Measurements from ENCODE around the gene TBC1D2.

The TBC1D2 gene

DNA sequence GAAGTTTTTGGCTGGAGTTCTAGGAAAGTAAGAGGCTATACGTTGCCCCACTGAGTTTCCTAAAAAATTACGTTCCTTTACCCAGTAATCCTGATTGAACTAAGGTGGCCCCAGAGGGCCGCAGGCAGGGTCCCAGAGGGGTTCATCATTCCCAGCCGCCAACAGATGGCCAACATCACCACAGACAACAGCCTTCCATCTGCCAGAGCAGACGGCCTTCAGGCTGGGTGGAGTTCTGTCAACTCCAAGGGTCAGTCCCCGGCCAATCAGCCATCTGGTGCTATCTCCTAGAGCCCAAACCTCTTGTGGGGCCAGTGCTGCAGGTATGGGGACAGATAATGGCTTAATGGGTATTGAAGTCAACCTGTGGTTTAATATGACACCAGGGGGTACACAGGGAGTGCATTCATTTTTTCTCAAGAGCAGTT, 30.4 kb downstream of the TBC1D2 start:
- no peak overlapping the region for H2BK5ac ChIP-seq (ENCODE audit: low read length)
- no peak overlapping the region for H4K8ac ChIP-seq (ENCODE audit: low read depth, low read length)
- H3K27ac ChIP-seq (ENCODE audit: low read depth, low read length) = no peak overlapping the region
- peaks cover 4% of the 10 kb centered on the region for H3K36me3 ChIP-seq (ENCODE audit: control insufficient read depth, insufficient read depth, low read length)
- H2BK120ac ChIP-seq (ENCODE audit: low read depth, low read length) = no peak overlapping the region
- H3K27me3 ChIP-seq (ENCODE audit: insufficient read depth, low read length, poor library complexity) = no peaks in the 10 kb centered on the region
- H3K56ac ChIP-seq (ENCODE audit: low read length) = no peak overlapping the region
- no peak for DNase-seq
- no peak overlapping the region for H3K4me2 ChIP-seq (ENCODE audit: low read length)
- H3K79me2 ChIP-seq (ENCODE audit: control insufficient read depth, insufficient read depth, low read length) = no peaks in the 10 kb centered on the region
- H3K4me3 ChIP-seq (ENCODE audit: low read length) = no peak overlapping the region
- H3K4me1 ChIP-seq (ENCODE audit: control insufficient read depth, low read depth, low read length) = no peaks in the 10 kb centered on the region
- no peak overlapping the region for H3K9ac ChIP-seq (ENCODE audit: low read length)
- no peak overlapping the region for H3K18ac ChIP-seq (ENCODE audit: low read length)
- no peak overlapping the region for H3K23ac ChIP-seq (ENCODE audit: low read length)
- H4K5ac ChIP-seq (ENCODE audit: low read length) = no peak overlapping the region
- no peak overlapping the region for H2AK5ac ChIP-seq (ENCODE audit: low read length)
- WGBS (ENCODE audit: extremely low coverage, insufficient coverage, low lambda C conversion rate) = no CpG with 5 or more reads among the region's 6 CpGs
- no peak overlapping the region for H3K4ac ChIP-seq (ENCODE audit: low read depth, low read length)
- H2BK15ac ChIP-seq (replicated peaks; ENCODE audit: low read depth) = no peak overlapping the region
- no peaks in the 10 kb centered on the region for H3K79me1 ChIP-seq (ENCODE audit: low read length)

DNA sequence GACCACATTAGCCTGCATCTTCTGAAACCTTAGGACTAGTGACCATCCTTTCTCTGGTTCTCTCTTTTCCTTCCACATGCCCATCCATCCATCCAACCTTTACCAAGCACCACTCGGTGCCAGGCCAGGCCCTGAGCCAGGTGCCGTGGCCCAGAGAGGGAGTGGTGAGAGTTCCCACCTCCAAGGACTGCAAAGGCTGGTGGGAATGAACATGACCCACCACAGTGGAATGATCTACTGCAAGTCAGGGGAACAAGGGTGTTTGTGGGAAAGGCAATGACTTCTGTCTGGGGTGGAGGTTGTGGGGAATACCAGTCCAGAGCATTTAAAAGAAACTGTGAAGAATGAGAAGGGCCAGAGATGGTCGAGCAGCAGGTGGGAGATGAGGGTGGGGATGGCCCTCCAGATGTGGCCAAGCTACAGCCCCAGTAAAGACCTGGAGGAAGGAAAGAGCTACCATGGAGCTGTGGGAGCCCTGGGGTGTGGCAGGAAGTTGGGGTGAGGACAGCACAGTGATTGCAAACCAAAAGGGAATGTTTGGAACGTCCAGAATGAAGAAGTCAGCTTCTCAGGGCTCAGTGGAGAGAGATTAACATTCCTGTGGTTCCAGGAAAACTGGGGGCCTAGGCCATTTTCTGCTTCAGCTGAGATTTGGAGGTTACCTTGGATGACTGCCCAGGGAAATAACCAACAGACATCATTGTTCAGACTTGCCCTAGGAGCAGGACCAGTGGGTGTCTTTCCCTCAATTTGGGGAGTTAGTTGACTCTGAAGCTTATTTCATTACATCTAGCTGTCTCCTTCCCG, 32.4 kb downstream of the TBC1D2 start:
- H3K4me1 ChIP-seq (ENCODE audit: control insufficient read depth, low read depth, low read length) = no peaks in the 10 kb centered on the region
- no peak overlapping the region for H4K5ac ChIP-seq (ENCODE audit: low read length)
- no CpG with 5 or more reads among the region's 5 CpGs for WGBS (ENCODE audit: extremely low coverage, insufficient coverage, low lambda C conversion rate)
- no peak overlapping the region for H4K8ac ChIP-seq (ENCODE audit: low read depth, low read length)
- no peaks in the 10 kb centered on the region for H3K79me2 ChIP-seq (ENCODE audit: control insufficient read depth, insufficient read depth, low read length)
- peak overlapping the region; percentile 24 for H3K27ac ChIP-seq (ENCODE audit: low read depth, low read length)
- no peak overlapping the region for H3K9ac ChIP-seq (ENCODE audit: low read length)
- H2BK15ac ChIP-seq (replicated peaks; ENCODE audit: low read depth) = no peak overlapping the region
- H3K27me3 ChIP-seq (ENCODE audit: insufficient read depth, low read length, poor library complexity) = no peaks in the 10 kb centered on the region
- peak; percentile 63 for DNase-seq
- no peak overlapping the region for H2AK5ac ChIP-seq (ENCODE audit: low read length)
- H3K56ac ChIP-seq (ENCODE audit: low read length) = no peak overlapping the region
- H3K18ac ChIP-seq (ENCODE audit: low read length) = no peak overlapping the region
- H3K36me3 ChIP-seq (ENCODE audit: control insufficient read depth, insufficient read depth, low read length) = no peaks in the 10 kb centered on the region
- no peak overlapping the region for H2BK120ac ChIP-seq (ENCODE audit: low read depth, low read length)
- H3K23ac ChIP-seq (ENCODE audit: low read length) = peak overlapping the region; percentile 49
- H3K79me1 ChIP-seq (ENCODE audit: low read length) = no peaks in the 10 kb centered on the region
- no peak overlapping the region for H2BK5ac ChIP-seq (ENCODE audit: low read length)
- no peak overlapping the region for H3K4me3 ChIP-seq (ENCODE audit: low read length)
- H3K4ac ChIP-seq (ENCODE audit: low read depth, low read length) = no peak overlapping the region
- no peak overlapping the region for H3K4me2 ChIP-seq (ENCODE audit: low read length)

DNA sequence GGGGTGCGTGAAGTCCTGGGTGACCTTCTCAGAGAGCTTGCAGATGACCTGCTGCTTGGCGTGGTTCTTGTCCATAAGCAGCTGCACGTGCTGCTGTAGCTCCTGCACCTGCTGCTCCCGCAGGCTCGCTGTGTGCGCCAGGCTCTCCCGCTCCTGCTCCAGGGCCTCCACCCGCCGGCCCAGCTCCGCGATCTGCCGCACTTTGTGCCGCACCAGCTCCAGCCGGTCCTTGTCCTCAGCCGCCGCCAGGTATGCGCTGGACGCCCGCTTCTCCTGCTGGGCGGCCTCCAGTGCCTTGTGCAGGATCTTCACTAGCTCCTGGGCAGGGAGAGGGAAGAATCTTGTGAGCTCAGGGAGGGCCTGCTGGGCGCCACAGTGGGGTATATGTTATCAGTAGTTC, 34.5 kb downstream of the TBC1D2 start:
- H2BK5ac ChIP-seq (ENCODE audit: low read length) = no peak overlapping the region
- WGBS (ENCODE audit: extremely low coverage, insufficient coverage, low lambda C conversion rate) = no CpG with 5 or more reads among the region's 21 CpGs
- no peak overlapping the region for H3K27ac ChIP-seq (ENCODE audit: low read depth, low read length)
- H3K9ac ChIP-seq (ENCODE audit: low read length) = no peak overlapping the region
- H2BK120ac ChIP-seq (ENCODE audit: low read depth, low read length) = no peak overlapping the region
- H3K4me1 ChIP-seq (ENCODE audit: control insufficient read depth, low read depth, low read length) = no peaks in the 10 kb centered on the region
- no peaks in the 10 kb centered on the region for H3K79me2 ChIP-seq (ENCODE audit: control insufficient read depth, insufficient read depth, low read length)
- DNase-seq = no peak
- no peak overlapping the region for H2AK5ac ChIP-seq (ENCODE audit: low read length)
- H3K79me1 ChIP-seq (ENCODE audit: low read length) = no peaks in the 10 kb centered on the region
- H3K18ac ChIP-seq (ENCODE audit: low read length) = no peak overlapping the region
- H3K36me3 ChIP-seq (ENCODE audit: control insufficient read depth, insufficient read depth, low read length) = no peaks in the 10 kb centered on the region
- H3K4ac ChIP-seq (ENCODE audit: low read depth, low read length) = no peak overlapping the region
- no peaks in the 10 kb centered on the region for H3K27me3 ChIP-seq (ENCODE audit: insufficient read depth, low read length, poor library complexity)
- no peak overlapping the region for H4K5ac ChIP-seq (ENCODE audit: low read length)
- no peak overlapping the region for H3K23ac ChIP-seq (ENCODE audit: low read length)
- no peak overlapping the region for H3K4me2 ChIP-seq (ENCODE audit: low read length)
- H3K56ac ChIP-seq (ENCODE audit: low read length) = no peak overlapping the region
- no peak overlapping the region for H3K4me3 ChIP-seq (ENCODE audit: low read length)
- H4K8ac ChIP-seq (ENCODE audit: low read depth, low read length) = no peak overlapping the region
- H2BK15ac ChIP-seq (replicated peaks; ENCODE audit: low read depth) = no peak overlapping the region

DNA sequence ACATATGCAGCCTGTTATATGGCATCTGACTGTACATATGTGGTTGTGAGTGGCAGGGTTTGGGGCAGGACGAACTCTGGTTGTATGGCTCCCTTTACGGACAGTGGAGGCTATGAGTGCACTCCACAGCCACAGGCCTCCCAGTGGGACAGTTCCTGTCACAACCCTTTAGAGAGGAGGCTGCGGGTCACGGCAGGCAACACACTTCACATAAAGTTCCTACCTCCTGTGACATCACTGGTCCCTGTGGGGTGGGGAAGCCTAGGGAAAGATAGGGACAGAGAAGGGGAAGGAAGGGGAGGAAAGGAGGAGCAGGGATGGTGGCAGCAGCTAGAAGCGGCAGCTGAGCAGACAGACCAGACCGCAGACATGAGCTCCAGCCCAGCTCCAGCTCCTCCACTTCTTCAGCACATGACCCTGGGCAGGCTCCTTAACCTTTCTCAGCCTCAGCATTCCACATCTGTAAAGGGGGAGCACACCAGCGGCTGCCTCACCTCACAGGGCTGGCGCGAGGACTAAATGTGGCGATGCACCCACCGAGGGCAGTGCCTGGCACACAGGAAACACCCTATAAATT, 35.6 kb downstream of the TBC1D2 start:
- Histone ChIP-seq H3K27ac (ENCODE audit: low read depth, low read length) (no peak overlapping the region), H3K23ac (ENCODE audit: low read length) (no peak overlapping the region), H3K79me2 (ENCODE audit: control insufficient read depth, insufficient read depth, low read length) (no peaks in the 10 kb centered on the region), H3K4me3 (ENCODE audit: low read length) (no peak overlapping the region), H3K79me1 (ENCODE audit: low read length) (no peaks in the 10 kb centered on the region), H2BK15ac (replicated peaks; ENCODE audit: low read depth) (no peak overlapping the region), H3K4me1 (ENCODE audit: control insufficient read depth, low read depth, low read length) (no peaks in the 10 kb centered on the region), H4K5ac (ENCODE audit: low read length) (no peak overlapping the region), H3K4me2 (ENCODE audit: low read length) (no peak overlapping the region), H3K36me3 (ENCODE audit: control insufficient read depth, insufficient read depth, low read length) (no peaks in the 10 kb centered on the region), H3K27me3 (ENCODE audit: insufficient read depth, low read length, poor library complexity) (no peaks in the 10 kb centered on the region), H2AK5ac (ENCODE audit: low read length) (no peak overlapping the region), H3K18ac (ENCODE audit: low read length) (no peak overlapping the region), H2BK5ac (ENCODE audit: low read length) (no peak overlapping the region), H3K4ac (ENCODE audit: low read depth, low read length) (no peak overlapping the region), H3K56ac (ENCODE audit: low read length) (peak overlapping the region; percentile 5), H3K9ac (ENCODE audit: low read length) (no peak overlapping the region), H2BK120ac (ENCODE audit: low read depth, low read length) (no peak overlapping the region), H4K8ac (ENCODE audit: low read depth, low read length) (no peak overlapping the region)
- DNase-seq = peak; percentile 14
- WGBS (ENCODE audit: extremely low coverage, insufficient coverage, low lambda C conversion rate) = no CpG with 5 or more reads among the region's 11 CpGs

DNA sequence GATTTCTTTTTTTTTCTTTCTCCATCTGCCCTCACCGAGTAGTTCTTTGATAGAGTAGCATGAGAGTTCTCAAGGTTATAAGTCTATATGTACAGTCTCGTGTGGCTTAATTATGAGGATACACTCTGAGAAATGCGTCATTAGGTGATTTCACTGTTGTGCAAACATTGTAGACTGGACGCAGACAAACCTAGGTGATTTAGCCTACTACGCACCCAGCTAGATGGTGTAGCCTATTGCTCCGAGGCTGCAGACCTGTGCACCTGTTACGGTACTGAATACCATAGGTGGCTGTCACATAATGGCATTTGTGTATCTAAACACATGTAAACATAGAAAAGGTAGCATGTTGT, 36.1 kb downstream of the TBC1D2 start:
- no peaks in the 10 kb centered on the region for H3K4me1 ChIP-seq (ENCODE audit: control insufficient read depth, low read depth, low read length)
- no peak overlapping the region for H3K27ac ChIP-seq (ENCODE audit: low read depth, low read length)

More for the DNA sequence above, 36.1 kb downstream of the TBC1D2 start:
- no peak for DNase-seq
- no peak overlapping the region for H3K23ac ChIP-seq (ENCODE audit: low read length)
- no peaks in the 10 kb centered on the region for H3K36me3 ChIP-seq (ENCODE audit: control insufficient read depth, insufficient read depth, low read length)
- no peak overlapping the region for H2BK15ac ChIP-seq (replicated peaks; ENCODE audit: low read depth)
- H4K8ac ChIP-seq (ENCODE audit: low read depth, low read length) = no peak overlapping the region
- H3K18ac ChIP-seq (ENCODE audit: low read length) = no peak overlapping the region
- H2AK5ac ChIP-seq (ENCODE audit: low read length) = no peak overlapping the region
- H4K5ac ChIP-seq (ENCODE audit: low read length) = no peak overlapping the region
- H2BK5ac ChIP-seq (ENCODE audit: low read length) = no peak overlapping the region
- H3K4me2 ChIP-seq (ENCODE audit: low read length) = no peak overlapping the region
- no peaks in the 10 kb centered on the region for H3K27me3 ChIP-seq (ENCODE audit: insufficient read depth, low read length, poor library complexity)
- no peaks in the 10 kb centered on the region for H3K79me2 ChIP-seq (ENCODE audit: control insufficient read depth, insufficient read depth, low read length)
- WGBS (ENCODE audit: extremely low coverage, insufficient coverage, low lambda C conversion rate) = no CpG with 5 or more reads among the region's 7 CpGs
- no peak overlapping the region for H2BK120ac ChIP-seq (ENCODE audit: low read depth, low read length)
- no peak overlapping the region for H3K4ac ChIP-seq (ENCODE audit: low read depth, low read length)
- H3K4me3 ChIP-seq (ENCODE audit: low read length) = no peak overlapping the region
- no peak overlapping the region for H3K56ac ChIP-seq (ENCODE audit: low read length)
- no peaks in the 10 kb centered on the region for H3K79me1 ChIP-seq (ENCODE audit: low read length)
- H3K9ac ChIP-seq (ENCODE audit: low read length) = no peak overlapping the region

All from mesendoderm (in vitro differentiated cells).